Lower leg skin (tissue), 3 donors: ENCODE data around the gene TMEM132D.

Source experiments
- CTCF ChIP-seq, 3 donors: fragments of 450-650 bp; IDR thresholded peaks; one replicate each; pipeline ENCODE4 v1.5.1; 2016; ENCODE audit warnings: antibody characterized with exemption in 3 of 3, mild to moderate bottlenecking in 3 of 3, moderate library complexity in 2 of 3
- POLR2A ChIP-seq, 2 donors: fragments of 450-650 bp; IDR thresholded peaks; one replicate each; pipeline ENCODE4 v1.6.1; 2016 to 2017; ENCODE audit warnings: antibody characterized with exemption in 2 of 2, mild to moderate bottlenecking in 1 of 2, moderate library complexity in 1 of 2

- TF ChIP-seq CTCF (IDR thresholded peaks at IDR 0.05) (no peak), POLR2A (IDR thresholded peaks at IDR 0.05) (no peak)
Measured at GRCh38 chr12:129428240-129428936, 475.4 kb downstream of the TMEM132D start.
